K562 (cell line): ENCODE results near the gene TRRAP. TPM values are rescaled to one million over a fixed set of nuclear protein-coding genes. Genes with fewer than 3 reads are reported as not detected.

Source experiments
- ATAC-seq: fragments of 200-7000 bp; cut with Tn5 transposase; 3 replicates; pipeline ENCODE4 v1.9.1; 2020; ENCODE audit warnings: moderate library complexity
- BruUV-seq: library from RNA; stranded (reverse); fragments of 400-500 nt; replicated peaks from 2 replicates; lab custom pipeline; 2021; lab: Mats Ljungman, UMichigan
- CTCF ChIA-PET: fragments of 300-600 bp; formaldehyde crosslinking; extraction: SDS; loops from one replicate; lab custom pipeline; 2021; ENCODE audit warnings: low intra/inter-chr PET ratio; lab: Yijun Ruan, JAX
- POLR2A ChIA-PET: fragments of 300-600, 350-650 bp; sonication (Branson Sonifier 250); formaldehyde crosslinking; extraction: SDS; loops from one replicate; lab custom pipeline; 2021; ENCODE audit warnings: antibody characterized with exemption, inconsistent platforms; lab: Yijun Ruan, JAX
- DNase-seq, 4 experiments: peaks; one replicate each; pipeline versions ENCODE4 v3.0.0 to v3.0.0-alpha.2; 2011 to 2018; ENCODE audit warnings: low spot score in 3 of 4, mixed read lengths in 3 of 4; ENCODE audit errors: extremely low read depth in 1 of 4
- FAIRE-seq: peaks from 2 replicates; lab custom pipeline; 2011; peaks lifted over from hg19 to GRCh38; lab: Jason Lieb, UNC
- H2AFZ ChIP-seq: 2 replicates; pipeline ENCODE4 v1.6.0; 2011; ENCODE audit warnings: low read depth, low read length, control low read depth, inconsistent platforms
- H3K27ac ChIP-seq: fragments of 200-600 bp; 3 replicates; pipeline ENCODE4 v1.8.0; 2011; ENCODE audit warnings: low read depth, mild to moderate bottlenecking, control low read depth, inconsistent platforms, low read length, moderate library complexity, mixed read lengths; ENCODE audit errors: extremely low read depth
- H3K27me3 ChIP-seq, 2 experiments: fragments of 300-600 bp in 1 of 2; 2 replicates in 1 of 2; 3 replicates in 1 of 2; pipeline versions ENCODE4 v1.6.0 to v1.8.0; 2011; ENCODE audit warnings: inconsistent platforms in 2 of 2, low read length in 2 of 2, mild to moderate bottlenecking in 1 of 2, mixed read lengths in 1 of 2, moderate library complexity in 1 of 2; ENCODE audit not compliant: control insufficient read depth in 2 of 2, insufficient read depth in 2 of 2
- H3K36me3 ChIP-seq: fragments of 300-600 bp; 3 replicates; pipeline ENCODE4 v1.8.0; 2011; ENCODE audit warnings: mild to moderate bottlenecking, low read length, inconsistent platforms; ENCODE audit not compliant: control insufficient read depth, insufficient read depth
- H3K4me1 ChIP-seq, 2 experiments: fragments of 200-600 bp in 1 of 2; replicated peaks in 1 of 2; 2 replicates in 1 of 2; 3 replicates in 1 of 2; pipeline versions ENCODE4 v1.5.1 to v1.8.0; 2011; ENCODE audit warnings: inconsistent platforms in 2 of 2, low read length in 2 of 2, mild to moderate bottlenecking in 1 of 2, mixed read lengths in 1 of 2, moderate library complexity in 1 of 2; ENCODE audit not compliant: control insufficient read depth in 2 of 2, insufficient read depth in 2 of 2
- H3K4me2 ChIP-seq: 2 replicates; pipeline ENCODE4 v1.6.1; 2011; ENCODE audit warnings: low read length, control low read depth, inconsistent platforms, mixed read lengths; ENCODE audit not compliant: insufficient read depth
- H3K4me3 ChIP-seq: fragments of 200-600 bp; sonication (generic), shearing (Covaris generic); 2 replicates; pipeline ENCODE4 v1.5.1; 2016; ENCODE audit warnings: control low read depth, inconsistent platforms
- H3K79me2 ChIP-seq: fragments of 200-600 bp; 3 replicates; pipeline ENCODE4 v1.8.0; 2011; ENCODE audit warnings: low read length, inconsistent platforms; ENCODE audit not compliant: control insufficient read depth, insufficient read depth
- H3K9ac ChIP-seq, 2 experiments: 2 replicates each; pipeline versions ENCODE4 v1.6.0 to v1.6.1; 2011; ENCODE audit warnings: low read depth in 2 of 2, low read length in 2 of 2, control low read depth in 1 of 2, inconsistent platforms in 1 of 2, mild to moderate bottlenecking in 1 of 2, mixed read lengths in 1 of 2; ENCODE audit not compliant: insufficient read depth in 1 of 2
- H3K9me1 ChIP-seq: one replicate; pipeline ENCODE4 v1.6.0; 2011; ENCODE audit warnings: inconsistent platforms, mild to moderate bottlenecking, low read length, moderate library complexity; ENCODE audit not compliant: control insufficient read depth, insufficient read depth
- H3K9me3 ChIP-seq: replicated peaks from 2 replicates; pipeline ENCODE4 v1.5.1; 2011; ENCODE audit warnings: low read depth, low read length, inconsistent platforms; ENCODE audit not compliant: control insufficient read depth, insufficient read depth
- H4K20me1 ChIP-seq: replicated peaks from 2 replicates; pipeline ENCODE4 v1.6.1; 2011; ENCODE audit warnings: low read length, inconsistent platforms, mixed read lengths; ENCODE audit not compliant: control insufficient read depth, insufficient read depth
- CHD1 ChIP-seq: fragments of 200-600 bp; sonication (generic); IDR thresholded peaks from one replicate; pipeline ENCODE4 v1.6.1; 2012; ENCODE audit warnings: mild to moderate bottlenecking, moderate library complexity, low read length, inconsistent platforms
- POLR2AphosphoS2 ChIP-seq: IDR thresholded peaks from 2 replicates; pipeline ENCODE4 v1.6.1; 2012; ENCODE audit warnings: low read length, improper control_type of control experiment
- SRSF7 ChIP-seq: fragments of 200-400 bp; formaldehyde crosslinking; optimal IDR thresholded peaks from 2 replicates; pipeline ENCODE3; 2017; ENCODE audit warnings: mild to moderate bottlenecking, low read depth, low read length
- ZKSCAN8 ChIP-seq: fragments of 200-800 bp; sonication (Bioruptor generic); IDR thresholded peaks from 2 replicates; pipeline ENCODE4 v1.6.1; 2016; ENCODE audit warnings: missing genetic modification characterization, missing compliant biosample characterization
- WGBS: fragments of 100-300 bp; shearing (Covaris generic); methylation state at CpG from one replicate; pipeline ENCODE4 v1.1.6; 2016; ENCODE audit warnings: low coverage, mixed read lengths; ENCODE audit not compliant: insufficient coverage; ENCODE audit errors: missing lambda C conversion rate; 5-methylcytosine and 5-hydroxymethylcytosine counted together
- in situ Hi-C: fragments of 300-500 bp; cut with MboI; formaldehyde crosslinking; loops from 4 replicates; pipeline ENCODE4 v1.15.0; 2018; ENCODE audit warnings: inconsistent platforms, mixed read lengths
- intact Hi-C: fragments of 100-400 bp; cut with micrococcal nuclease; formaldehyde crosslinking; loops from 2 replicates; pipeline ENCODE4 v1.14.2; 2022
- polyA plus RNA-seq, 8 experiments: library from polyadenylated mRNA; depleted of rRNA in 4 of 8; stranded (reverse) in 5 of 8; unstranded in 3 of 8; fragments of >200 nt; fragmentation: Nextera tagmentation in 2 of 8; fragmentation: Illumina TruSeq in 1 of 8; extraction: Ambion mirVana in 2 of 8; extraction: Trizol in 1 of 8; gene quantifications; 2 replicates each; pipeline versions ENCODE4 v1.2.1 to v1.2.3, GENCODE V29; 2011 to 2014; ENCODE audit warnings: inconsistent platforms in 1 of 8, missing spikeins in 1 of 8
- total RNA-seq, 7 experiments: library from RNA; depleted of rRNA in 6 of 7; stranded (reverse); fragments of >200 nt in 6 of 7; fragmentation: Illumina TruSeq in 2 of 7; extraction: Trizol in 2 of 7; gene quantifications; 2 replicates each; pipeline versions ENCODE4 v1.2.1 to v1.2.3, GENCODE V29; 2011 to 2021; ENCODE audit warnings: low replicate concordance in 1 of 7

The TRRAP gene
- total and polyA plus RNA-seq, 9 of the 15 experiments (the other 6 are each of a cell fraction or from before 2014, with no cell fraction given) = 1.3 to 47.2 (median 9.7) TPM

GRCh38 chr7:99019523-99020412, 141.4 kb downstream of the TRRAP start:
- Histone ChIP-seq H3K4me3 (no peak overlapping the region), H3K4me2 (no peak overlapping the region), H3K27me3 (no peaks in the 10 kb centered on the region), H3K79me2 (no peaks in the 10 kb centered on the region), H3K9me3 (no peaks in the 10 kb centered on the region), H3K36me3 (peaks cover 36% of the 10 kb centered on the region), H4K20me1 (no peaks in the 10 kb centered on the region), H3K9ac (no peak overlapping the region), H3K4me1 (no peaks in the 10 kb centered on the region), H2AFZ (no peak overlapping the region), H3K9me1 (no peaks in the 10 kb centered on the region), H3K27ac (no peak overlapping the region)
- WGBS = 92% methylated on average over 12 of the region's 12 CpGs
- in situ Hi-C loops = no loop called here
- POLR2A ChIA-PET = interaction anchor here (0.6 to 1.5 kb wide), 2 partner anchors 11 to 29 kb away, joined by 4 to 6 read pairs; no protein-coding TSS in a partner anchor
- FAIRE-seq = no peak
- intact Hi-C loops = no loop called here
- DNase-seq = no peak
- no peak for ATAC-seq
- TF ChIP-seq ZKSCAN8 (CRISPR knock-in tag) = no peak
- TF ChIP-seq POLR2AphosphoS2 = peak; percentile 41; the same call in 1 of the 2 replicates
- CTCF ChIA-PET = no interaction called here
- no TSS peak for BruUV-seq

DNA sequence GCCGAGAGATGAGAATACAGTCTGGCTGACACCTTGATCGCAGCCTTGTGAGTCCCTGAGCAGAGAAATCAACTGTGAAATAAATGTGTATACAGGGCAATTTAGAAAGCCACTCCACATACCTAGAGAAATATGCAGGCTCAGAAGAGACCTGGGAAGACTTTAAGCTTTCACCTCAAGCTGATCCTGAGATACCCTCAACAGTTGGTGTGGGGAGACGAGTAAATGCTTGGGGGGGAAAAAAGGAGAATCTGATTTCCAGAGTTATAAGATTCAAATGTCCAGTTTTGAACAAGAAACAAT, 142.0 kb downstream of the TRRAP start:
- Histone ChIP-seq H3K9me1 (no peaks in the 10 kb centered on the region), H3K79me2 (no peaks in the 10 kb centered on the region), H3K36me3 (peaks cover 32% of the 10 kb centered on the region; the same call in 2 of the 3 replicates), H3K4me3 (no peak overlapping the region), H3K9me3 (no peaks in the 10 kb centered on the region), H4K20me1 (no peaks in the 10 kb centered on the region), H3K4me1 (no peaks in the 10 kb centered on the region), H3K4me2 (no peak overlapping the region), H3K9ac (no peak overlapping the region), H2AFZ (no peak overlapping the region), H3K27me3 (no peaks in the 10 kb centered on the region), H3K27ac (no peak overlapping the region)
- ChIA-PET CTCF (no interaction called here), POLR2A (interaction anchor here (1.3 kb wide), 1 partner anchor 10 kb away, joined by 4 read pairs; no protein-coding TSS in a partner anchor)
- intact Hi-C loops (no loop called here), in situ Hi-C loops (no loop called here)
- ATAC-seq (no peak), DNase-seq (no peak), FAIRE-seq (no peak)
- WGBS = 89% methylated on average over 3 of the region's 3 CpGs
- TF ChIP-seq SRSF7 = no peak
- TF ChIP-seq CHD1 = no peak
- BruUV-seq = no TSS peak
